Heart right ventricle (tissue), 16 donors: ENCODE results near the gene ZNF286A. TPM values are rescaled to one million over a fixed set of nuclear protein-coding genes. Genes with fewer than 3 reads are reported as not detected.
"Not testable (repeated sequence)": the region's sequence is repeated elsewhere in the genome, so short reads cannot be mapped to it uniquely, and the experiment has no call there.

Experiments
- ATAC-seq, 8 donors: fragments of 200-7000 bp; cut with Tn5 transposase; one replicate each; pipeline ENCODE4 v1.9.1; 2020; ENCODE audit warnings: mild to moderate bottlenecking in 8 of 8, moderate library complexity in 8 of 8, moderate number of reproducible peaks in 1 of 8
- DNase-seq, 2 donors: peaks; one replicate each; pipeline ENCODE4 v3.0.0-alpha.2; 2020
- H3K27ac ChIP-seq, 10 donors: fragments of 200-600 bp; sonication (generic) in 2 of 10; one replicate each; pipeline versions ENCODE4 v1.5.0 to v1.8.0; 2020 to 2022; ENCODE audit warnings: mild to moderate bottlenecking in 3 of 10
- H3K27me3 ChIP-seq, 7 donors: fragments of 200-600 bp; one replicate each; pipeline ENCODE4 v1.8.0; 2021 to 2022; ENCODE audit warnings: mild to moderate bottlenecking in 2 of 7
- H3K36me3 ChIP-seq, 9 donors: fragments of 200-600 bp; sonication (generic) in 1 of 9; one replicate each; pipeline versions ENCODE4 v1.5.0 to v1.8.0; 2020 to 2022; ENCODE audit warnings: mild to moderate bottlenecking in 2 of 9
- H3K4me1 ChIP-seq, 9 donors: fragments of 200-600 bp; sonication (generic) in 1 of 9; one replicate each; pipeline versions ENCODE4 v1.5.0 to v1.8.0; 2020 to 2022; ENCODE audit warnings: mild to moderate bottlenecking in 4 of 9
- H3K4me3 ChIP-seq, 10 donors: fragments of 200-600 bp; sonication (generic) in 2 of 10; one replicate each; pipeline versions ENCODE4 v1.5.0 to v1.8.0; 2020 to 2022; ENCODE audit warnings: mild to moderate bottlenecking in 7 of 10, moderate library complexity in 2 of 10
- H3K9me3 ChIP-seq, 11 donors: fragments of 200-600 bp in 10 of 11; sonication (generic) in 2 of 11; one replicate each; pipeline versions ENCODE4 v1.5.0 to v1.8.0; 2013 to 2022; ENCODE audit warnings: mild to moderate bottlenecking in 2 of 11, control low read depth in 1 of 11, moderate library complexity in 1 of 11
- WGBS, 2 donors: extraction: QIAGEN DNeasy Blood & Tissue Kit; methylation state at CpG; one replicate each; pipeline ENCODE4 v1.1.7; 2013; ENCODE audit warnings: inconsistent platforms in 1 of 2; 5-methylcytosine and 5-hydroxymethylcytosine counted together
- intact Hi-C, 10 donors: fragments of 100-400 bp; cut with DNase I; formaldehyde crosslinking; loops; one replicate each; pipeline versions ENCODE4 v1.11.1 to v1.14.2; 2022
- polyA plus RNA-seq, 2 donors: library from polyadenylated mRNA; stranded (reverse); fragments of 200-250 nt; gene quantifications; one replicate each; pipeline ENCODE4 v1.2.3, GENCODE V29; 2013
- total RNA-seq, 10 donors: library from RNA; stranded (reverse); fragmentation: NEBNext Ultra II Directional in 3 of 10; extraction: Animal tissue kit (Norgen Biotek cat#: 25700) in 3 of 10; gene quantifications; one replicate each; pipeline versions ENCODE4 v1.2.1 to v1.2.4, GENCODE V29; 2021 to 2023
- TF ChIP-seq, protein P1 (sequence below), 9 donors: fragments of 200-600 bp; sonication (generic) in 2 of 9; IDR thresholded peaks; one replicate each; pipeline versions ENCODE4 v1.5.0 to v1.8.0; 2021 to 2022; ENCODE audit warnings: antibody characterized with exemption in 9 of 9, mild to moderate bottlenecking in 5 of 9, moderate library complexity in 1 of 9
- donor health status: Arrhythmogenic right ventricular cardiomyopathy.
- donor health status: ischemic (EF 13 %, LVEDD 7.1; RV severe dilation, severe dysfunction).
- donor health status: healthy with polysubstance abuse.
- donor health status: DM: no; HTN: yes; CAD: no.
- donor health status: DM: no; HTN: no; CAD: no.
- donor health status: ischemic (EF 25% LVEDD 6.9; RV normal size, moderate dysfunction).
- donor health status: ischemic (EF 25% LVEDD 5.7; RV mildly dilated, moderate dysfunction).
- donor health status: healthy.
- donor health status: DM: yes; HTN: yes; CAD: no.
- donor health status: Ischemic cardiomyopathy.
- donor health status: ischemic (EF 35%, LVEDD 5.7; RV mildly dilated, moderate dysfunction).
- donor health status: nonischemic (EF 11% LVEDD 7.7; RV severe dilation, severe dysfunction).
- donor health status: DM: yes; HTN: yes; CAD: no.
- donor health status: PGD.
- donor health status: ischemic (EF 29% LVEDD 5.4; RV normal size, mild dysfunction).
- donor health status: nonischemic (EF 23%, LVEDD 6.1; RV moderate dilation, normal function).

The ZNF286A gene
- total and polyA plus RNA-seq, 12 donors = 7.8 to 17.2 (median 12.0) TPM

DNA sequence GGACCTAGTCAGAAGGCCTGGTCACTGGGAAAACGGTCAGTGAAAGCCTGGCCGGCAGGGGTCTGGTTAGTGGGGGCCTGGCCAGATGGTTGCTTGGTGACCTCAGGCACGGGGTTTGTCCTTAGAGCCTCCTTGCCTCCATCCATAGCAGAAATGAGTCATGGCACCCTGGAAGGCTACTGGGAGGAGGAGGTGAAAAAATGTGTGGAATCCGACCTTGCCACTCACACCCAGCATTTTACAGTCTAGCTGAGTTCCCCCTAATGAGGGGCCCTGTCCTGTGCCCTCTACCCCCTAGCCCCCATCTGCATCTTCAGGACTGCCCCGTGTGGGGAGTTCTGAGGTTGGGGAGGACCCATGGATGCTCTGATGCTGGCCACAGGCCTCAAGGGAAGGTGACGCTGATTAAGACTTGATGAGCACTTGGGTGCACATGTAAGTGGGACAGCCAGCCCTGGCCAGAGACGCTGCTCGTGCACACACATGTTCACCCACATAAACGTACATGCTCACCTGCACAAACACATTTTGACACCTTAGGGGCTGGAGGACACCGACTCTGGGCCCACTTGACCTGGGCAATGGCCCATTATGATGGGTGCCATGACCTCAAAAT, 33.7 kb downstream of the ZNF286A start:
- H3K27me3 ChIP-seq, H3K36me3 ChIP-seq, H3K9me3 ChIP-seq, H3K4me3 ChIP-seq, H3K27ac ChIP-seq, intact Hi-C loops, DNase-seq, H3K4me1 ChIP-seq, ATAC-seq: not testable (repeated sequence)
- 86 to 94% methylated on average over 8 of the region's 10 CpGs for WGBS, 2 donors

DNA sequence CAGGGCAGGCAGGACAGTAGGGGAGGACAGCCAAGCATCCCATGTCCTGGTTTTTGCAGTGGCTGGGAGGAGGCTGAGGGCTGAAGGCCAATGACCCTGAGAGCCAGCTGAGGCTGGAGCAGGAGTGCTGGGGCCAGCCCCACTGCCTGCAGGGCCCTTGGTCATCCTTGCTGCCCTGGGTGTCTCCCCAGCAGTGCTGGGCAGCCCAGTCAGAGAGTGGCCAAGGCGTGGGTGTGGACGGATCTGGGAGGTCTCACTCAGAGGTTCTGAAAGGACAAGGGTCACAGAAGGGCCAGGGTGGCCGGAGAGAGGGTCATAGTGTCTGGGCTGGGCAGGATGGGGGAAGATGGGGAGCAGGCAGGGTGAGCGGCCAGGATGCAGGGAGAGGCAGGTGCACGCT, 37.0 kb downstream of the ZNF286A start:
- H3K36me3 ChIP-seq, H3K9me3 ChIP-seq, H3K4me1 ChIP-seq, H3K27ac ChIP-seq, H3K4me3 ChIP-seq, DNase-seq, H3K27me3 ChIP-seq, intact Hi-C loops, ATAC-seq: not testable (repeated sequence)
- 82 to 83% methylated on average over 4 of the region's 5 CpGs for WGBS, 2 donors

DNA sequence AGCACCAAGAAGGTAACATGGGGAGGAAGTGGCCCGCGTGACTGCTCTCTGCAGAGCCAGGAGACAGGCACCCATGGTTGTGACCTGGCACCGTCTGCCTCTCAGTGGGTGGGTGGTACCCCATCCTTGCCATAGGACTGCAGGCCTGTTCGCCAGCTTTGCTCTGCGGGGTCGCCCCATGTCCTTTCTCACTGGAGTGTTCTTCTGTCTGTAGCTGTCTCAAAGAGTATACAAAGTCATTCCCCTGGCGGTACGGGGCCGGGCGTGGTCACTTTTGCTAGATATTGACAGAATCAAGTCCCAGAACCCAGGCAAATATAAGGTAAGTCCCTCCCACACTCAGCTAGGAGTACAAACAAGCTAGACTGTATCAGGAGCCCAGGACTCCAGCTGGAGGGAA, 38.5 kb downstream of the ZNF286A start:
- Histone ChIP-seq H3K9me3 (no peaks in the 10 kb centered on the region), H3K27ac (no peak overlapping the region), H3K27me3 (no peaks in the 10 kb centered on the region), H3K36me3 (no peaks in the 10 kb centered on the region), H3K4me3 (no peak overlapping the region), H3K4me1 (no peaks in the 10 kb centered on the region)
- ATAC-seq (no peak), DNase-seq (no peak)
- 93 to 96% methylated on average over 10 of the region's 10 CpGs for WGBS, 2 donors
- intact Hi-C loops = no loop called here
- TF ChIP-seq, protein P1, sequence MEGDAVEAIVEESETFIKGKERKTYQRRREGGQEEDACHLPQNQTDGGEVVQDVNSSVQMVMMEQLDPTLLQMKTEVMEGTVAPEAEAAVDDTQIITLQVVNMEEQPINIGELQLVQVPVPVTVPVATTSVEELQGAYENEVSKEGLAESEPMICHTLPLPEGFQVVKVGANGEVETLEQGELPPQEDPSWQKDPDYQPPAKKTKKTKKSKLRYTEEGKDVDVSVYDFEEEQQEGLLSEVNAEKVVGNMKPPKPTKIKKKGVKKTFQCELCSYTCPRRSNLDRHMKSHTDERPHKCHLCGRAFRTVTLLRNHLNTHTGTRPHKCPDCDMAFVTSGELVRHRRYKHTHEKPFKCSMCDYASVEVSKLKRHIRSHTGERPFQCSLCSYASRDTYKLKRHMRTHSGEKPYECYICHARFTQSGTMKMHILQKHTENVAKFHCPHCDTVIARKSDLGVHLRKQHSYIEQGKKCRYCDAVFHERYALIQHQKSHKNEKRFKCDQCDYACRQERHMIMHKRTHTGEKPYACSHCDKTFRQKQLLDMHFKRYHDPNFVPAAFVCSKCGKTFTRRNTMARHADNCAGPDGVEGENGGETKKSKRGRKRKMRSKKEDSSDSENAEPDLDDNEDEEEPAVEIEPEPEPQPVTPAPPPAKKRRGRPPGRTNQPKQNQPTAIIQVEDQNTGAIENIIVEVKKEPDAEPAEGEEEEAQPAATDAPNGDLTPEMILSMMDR (IDR thresholded peaks at IDR 0.05) = no peak

DNA sequence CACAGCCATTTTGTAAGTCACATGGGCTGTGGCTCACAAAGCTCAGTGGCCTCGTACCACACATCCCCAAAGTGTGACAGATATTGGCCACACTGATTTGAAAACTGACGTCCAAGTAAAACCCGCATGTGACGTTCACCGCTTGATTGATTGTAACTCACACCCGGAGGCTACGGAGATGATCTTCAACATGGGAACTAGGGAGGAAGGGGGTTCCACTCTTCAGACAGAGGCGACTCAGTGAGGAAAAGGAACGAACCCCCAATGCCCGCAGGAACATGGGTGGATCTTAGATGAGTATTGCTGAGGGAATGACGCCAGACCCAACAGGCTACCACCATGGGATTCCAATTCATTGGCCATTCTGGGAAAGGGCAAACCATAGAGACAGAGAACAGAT, 39.7 kb downstream of the ZNF286A start:
- H3K27ac ChIP-seq, ATAC-seq, H3K27me3 ChIP-seq, H3K4me1 ChIP-seq, H3K36me3 ChIP-seq, H3K4me3 ChIP-seq, H3K9me3 ChIP-seq, intact Hi-C loops, DNase-seq: not testable (repeated sequence)
- 87 to 96% methylated on average over 10 of the region's 11 CpGs for WGBS, 2 donors

DNA sequence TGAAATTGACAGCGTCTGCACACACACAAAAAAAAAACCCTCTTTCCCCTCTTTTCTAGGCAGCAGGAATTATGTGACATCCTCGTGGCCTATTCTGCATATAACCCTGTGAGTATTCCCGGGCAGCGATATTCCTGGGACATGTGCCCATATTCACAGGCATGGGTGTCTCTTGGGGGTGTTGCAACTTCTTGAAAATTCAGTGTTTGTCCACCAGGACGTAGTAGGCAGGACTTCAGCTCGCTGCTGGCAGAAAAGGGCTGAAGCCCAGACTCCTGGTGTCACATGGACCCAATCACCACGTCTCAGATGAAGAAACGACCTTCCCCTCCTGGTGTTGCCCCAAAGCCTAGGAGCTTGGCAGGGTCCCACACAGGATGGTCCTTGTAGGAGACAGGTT, 40.5 kb downstream of the ZNF286A start:
- H3K27ac ChIP-seq, H3K9me3 ChIP-seq, H3K4me3 ChIP-seq, H3K36me3 ChIP-seq, DNase-seq, H3K4me1 ChIP-seq, H3K27me3 ChIP-seq, intact Hi-C loops: not testable (repeated sequence)
- ATAC-seq = peak in 1 of 8 donors; percentile 10
- WGBS, 2 donors = 61 to 65% methylated on average over 8 of the region's 8 CpGs

DNA sequence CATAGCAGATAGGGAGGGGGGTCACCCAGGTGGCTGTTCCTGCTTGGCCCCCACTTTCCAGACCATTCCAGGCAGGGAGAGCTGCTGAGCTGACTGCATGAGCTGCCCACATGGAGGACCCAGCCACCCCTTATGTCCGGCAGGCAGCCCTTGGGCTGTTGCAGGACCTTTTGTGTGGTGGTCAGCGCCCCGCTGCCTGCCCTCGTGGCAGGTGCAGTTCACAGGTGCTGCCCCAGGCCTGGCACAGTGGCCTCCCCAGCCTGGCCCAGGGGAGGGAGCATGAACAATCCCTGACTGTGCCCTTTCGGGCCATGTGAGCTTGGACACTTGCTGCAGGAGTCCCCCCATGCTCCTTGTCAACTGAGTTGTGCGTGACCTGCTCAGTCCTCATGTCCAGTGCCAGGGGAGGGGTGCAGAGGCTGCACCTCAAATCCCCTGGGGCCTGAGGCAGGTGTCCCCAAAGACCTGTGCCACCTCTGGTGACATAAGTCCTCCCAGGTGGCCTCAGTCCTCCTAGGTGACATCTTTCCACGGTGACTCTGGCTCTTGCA, 41.1 kb downstream of the ZNF286A start:
- no peak overlapping the region for H3K4me3 ChIP-seq
- ATAC-seq = no peak
- no peaks in the 10 kb centered on the region for H3K9me3 ChIP-seq
- intact Hi-C loops = no loop called here
- no peaks in the 10 kb centered on the region for H3K27me3 ChIP-seq
- H3K27ac ChIP-seq = no peak overlapping the region
- no peaks in the 10 kb centered on the region for H3K4me1 ChIP-seq
- H3K36me3 ChIP-seq = no peaks in the 10 kb centered on the region
- DNase-seq = no peak
- WGBS, 2 donors = 92 to 98% methylated on average over 7 of the region's 7 CpGs
- TF ChIP-seq, protein P1 (IDR thresholded peaks at IDR 0.05) = no peak
